Measurements from ENCODE around the gene SMIM36.
"Not testable (repeated sequence)": the region's sequence is repeated elsewhere in the genome, so short reads cannot be mapped to it uniquely, and the experiment has no call there.

Gene SMIM36

GRCh38 chr17:55448681-55449080 lies 62.6 kb downstream of the SMIM36 start:
- Histone ChIP-seq H3K4me3 (no peak overlapping the region), H3K27ac (no peak overlapping the region)
- DNase-seq (ENCODE audit: low spot score): no peak
- TF ChIP-seq CTCF (IDR thresholded peaks at IDR 0.05): no peak

GRCh38 chr17:55446581-55447205 lies 64.6 kb downstream of the SMIM36 start:
- peak overlapping the region in 1 of 2 donors; percentile 29 for H3K27ac ChIP-seq
- no peak for DNase-seq (ENCODE audit: low spot score)

GRCh38 chr17:55446004-55446403 lies 65.2 kb downstream of the SMIM36 start:
- H3K4me3 ChIP-seq; DNase-seq (ENCODE audit: low spot score): not testable (repeated sequence)
- H3K27ac ChIP-seq: peak overlapping the region in 1 of 2 donors; percentile 29

More at GRCh38 chr17:55446581-55447205, 64.6 kb downstream of the SMIM36 start:
- no peak for TF ChIP-seq CTCF (IDR thresholded peaks at IDR 0.05)
- H3K4me3 ChIP-seq: no peak overlapping the region

GRCh38 chr17:55444471-55445441 lies 66.5 kb downstream of the SMIM36 start:
- DNase-seq (ENCODE audit: low spot score): no peak
- no peak overlapping the region for H3K4me3 ChIP-seq
- H3K27ac ChIP-seq: no peak overlapping the region
- TF ChIP-seq CTCF (IDR thresholded peaks at IDR 0.05): no peak

GRCh38 chr17:55443904-55444303 lies 67.3 kb downstream of the SMIM36 start:
- no peak overlapping the region for H3K4me3 ChIP-seq
- H3K27ac ChIP-seq: no peak overlapping the region
- no peak for TF ChIP-seq CTCF (IDR thresholded peaks at IDR 0.05)
- no peak for DNase-seq (ENCODE audit: low spot score)

GRCh38 chr17:55442953-55443683 lies 68.1 kb downstream of the SMIM36 start:
- H3K27ac ChIP-seq: no peak overlapping the region

More at GRCh38 chr17:55442953-55443683, 68.1 kb downstream of the SMIM36 start:
- no peak for DNase-seq (ENCODE audit: low spot score)
- no peak overlapping the region for H3K4me3 ChIP-seq
- no peak for TF ChIP-seq CTCF (IDR thresholded peaks at IDR 0.05)
